HG02870 (cell line): ENCODE measurements around the gene MAML2.

ENCODE experiments used
- ATAC-seq: cut with Tn5 transposase; IDR thresholded peaks from one replicate; pipeline ENCODE4 v1.9.1; 2021; ENCODE audit warnings: mild to moderate bottlenecking, moderate library complexity; ENCODE audit not compliant: unreplicated experiment

Gene MAML2

GRCh38 chr11:96139691-96140090, 203.3 kb downstream of the MAML2 start:
- no peak for ATAC-seq

GRCh38 chr11:96137373-96137772, 205.6 kb downstream of the MAML2 start:
- ATAC-seq: no peak

DNA sequence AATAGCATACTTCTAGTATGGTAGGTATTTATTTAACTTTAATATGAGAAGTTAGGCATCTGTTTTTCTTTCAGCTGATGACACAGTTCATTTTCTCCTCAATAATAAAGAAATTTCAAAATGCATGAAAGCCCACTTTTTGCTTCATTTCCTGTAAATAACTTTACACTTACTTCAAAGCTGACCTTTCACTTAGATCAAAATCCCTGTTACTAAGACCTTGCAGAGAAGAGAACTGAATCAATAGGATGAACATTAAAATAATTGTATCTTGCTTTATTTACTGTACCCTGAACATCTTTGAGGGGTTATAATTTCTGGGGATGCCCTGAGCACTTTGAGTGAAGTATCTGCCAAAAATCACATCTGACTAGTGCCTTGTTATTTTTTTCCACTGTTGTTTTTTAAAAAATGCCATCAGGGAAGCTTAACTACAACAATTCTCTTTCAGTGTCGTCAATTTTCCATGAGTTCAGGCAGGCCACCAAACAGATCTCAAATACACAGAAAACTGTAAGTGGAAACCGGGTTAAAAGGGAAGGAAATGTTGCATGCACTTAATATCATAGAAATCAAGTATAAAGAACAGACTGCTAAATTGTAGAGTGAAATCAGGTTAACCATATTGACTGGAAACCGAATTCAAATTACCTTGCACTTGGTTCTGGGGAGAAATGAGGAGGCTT, 206.2 kb downstream of the MAML2 start:
- ATAC-seq: no peak

DNA sequence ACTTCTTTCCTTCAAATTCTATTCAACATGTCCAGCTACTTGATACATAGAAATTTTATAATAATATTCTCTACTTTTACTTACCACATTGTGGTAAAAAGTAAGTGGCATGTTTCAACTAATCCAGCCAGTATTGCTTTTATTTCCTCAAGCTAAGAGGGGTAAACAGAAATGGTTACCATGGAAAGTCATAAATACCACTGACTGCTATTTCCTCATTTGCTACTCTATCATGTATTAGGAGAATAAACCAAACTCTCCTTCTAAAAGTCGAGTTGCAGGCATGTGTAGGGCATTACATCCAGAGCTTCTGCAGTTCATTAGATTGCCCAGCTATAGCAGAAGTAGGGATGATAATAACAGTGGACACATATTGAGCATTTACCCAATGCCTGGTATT, 208.4 kb downstream of the MAML2 start:
- ATAC-seq: no peak

GRCh38 chr11:96132437-96132836, 210.6 kb downstream of the MAML2 start:
- no peak for ATAC-seq

- ATAC-seq: peak; percentile 44
Measured at GRCh38 chr11:96130061-96130620, 212.9 kb downstream of the MAML2 start.

- no peak for ATAC-seq
Measured at GRCh38 chr11:96127596-96127959, 215.4 kb downstream of the MAML2 start.

- no peak for ATAC-seq
Measured at GRCh38 chr11:96126917-96127595, 215.9 kb downstream of the MAML2 start.

DNA sequence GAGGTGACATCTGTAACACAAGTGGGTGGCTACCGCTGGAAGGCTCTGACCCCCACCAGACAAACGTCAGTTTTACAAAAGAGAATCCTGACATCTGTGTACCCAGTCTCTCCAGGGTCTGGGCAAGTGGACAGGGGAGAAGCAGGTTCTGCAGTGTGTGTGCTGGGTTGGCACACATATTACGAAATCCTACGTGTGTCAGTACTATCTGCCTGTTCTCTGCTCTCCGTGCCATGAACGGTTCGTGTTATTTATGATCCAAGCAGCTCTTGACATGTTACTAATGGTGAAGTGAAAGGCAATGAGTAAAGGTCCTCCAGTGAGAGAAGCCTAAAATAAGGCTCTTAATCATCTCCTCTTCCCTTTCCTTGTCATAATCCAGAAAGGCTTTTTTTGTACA, 217.6 kb downstream of the MAML2 start:
- no peak for ATAC-seq

GRCh38 chr11:96124155-96124554, 218.8 kb downstream of the MAML2 start:
- no peak for ATAC-seq

DNA sequence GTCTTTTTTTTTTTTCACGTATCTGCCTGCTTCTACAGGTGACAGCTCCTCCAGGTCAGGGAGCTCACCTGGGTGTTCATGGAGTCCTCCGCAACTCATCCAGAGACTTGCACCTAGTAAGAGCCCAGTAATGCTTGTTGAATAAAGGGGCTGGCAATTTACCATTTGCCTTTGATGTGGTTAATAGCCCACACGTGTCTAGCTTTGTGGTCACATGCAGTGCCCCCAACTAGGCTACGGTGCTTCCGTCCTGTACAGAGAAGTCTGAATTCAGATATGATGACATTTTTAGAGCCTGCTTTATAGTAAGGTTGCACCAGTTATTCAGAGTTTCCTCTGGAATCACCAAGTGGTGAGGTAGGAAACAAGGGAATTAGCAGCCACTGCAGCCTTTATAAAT, 219.7 kb downstream of the MAML2 start:
- no peak for ATAC-seq

DNA sequence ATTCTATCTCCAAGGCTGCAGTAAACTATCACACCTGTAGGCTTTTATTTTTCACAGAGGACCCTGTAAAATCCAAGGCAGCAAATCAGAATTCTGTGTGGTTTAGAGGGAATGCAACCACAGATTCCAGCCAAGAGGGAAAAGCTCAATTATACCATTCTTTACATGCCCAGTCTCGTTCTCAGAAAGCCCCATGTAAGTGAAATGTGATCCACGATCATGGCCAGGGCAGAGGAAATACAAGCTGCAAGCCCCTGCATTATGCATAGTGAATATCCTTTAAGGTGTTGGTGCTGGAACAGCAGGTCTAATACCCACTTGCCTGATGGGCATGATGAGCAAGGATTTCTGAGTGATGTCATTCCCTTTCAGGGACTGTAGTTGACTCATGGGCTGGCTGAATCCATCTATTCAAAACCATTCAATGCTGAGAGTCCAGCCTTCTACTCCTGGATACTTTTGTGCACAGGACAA, 220.4 kb downstream of the MAML2 start:
- no peak for ATAC-seq

GRCh38 chr11:96119211-96119610, 223.8 kb downstream of the MAML2 start:
- no peak for ATAC-seq

DNA sequence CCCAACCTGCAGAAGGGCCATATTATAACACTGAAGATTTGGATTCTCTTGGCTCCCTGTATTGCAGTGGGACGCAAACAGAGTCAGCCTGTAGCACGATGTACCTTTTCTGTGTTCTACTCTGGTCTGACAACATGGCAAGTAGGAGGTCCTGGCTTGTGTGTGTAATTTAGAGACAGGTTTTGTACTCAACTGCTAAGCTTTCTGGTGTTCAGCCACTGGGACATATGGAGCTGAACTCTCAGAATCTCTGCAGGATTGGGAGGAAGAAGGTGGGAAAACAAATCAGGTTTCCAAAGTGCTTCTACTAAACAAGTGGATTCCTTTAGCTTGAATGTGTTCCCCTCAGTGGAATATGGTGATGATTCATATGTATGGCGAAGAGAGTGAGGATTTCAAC, 226.6 kb downstream of the MAML2 start:
- no peak for ATAC-seq

DNA sequence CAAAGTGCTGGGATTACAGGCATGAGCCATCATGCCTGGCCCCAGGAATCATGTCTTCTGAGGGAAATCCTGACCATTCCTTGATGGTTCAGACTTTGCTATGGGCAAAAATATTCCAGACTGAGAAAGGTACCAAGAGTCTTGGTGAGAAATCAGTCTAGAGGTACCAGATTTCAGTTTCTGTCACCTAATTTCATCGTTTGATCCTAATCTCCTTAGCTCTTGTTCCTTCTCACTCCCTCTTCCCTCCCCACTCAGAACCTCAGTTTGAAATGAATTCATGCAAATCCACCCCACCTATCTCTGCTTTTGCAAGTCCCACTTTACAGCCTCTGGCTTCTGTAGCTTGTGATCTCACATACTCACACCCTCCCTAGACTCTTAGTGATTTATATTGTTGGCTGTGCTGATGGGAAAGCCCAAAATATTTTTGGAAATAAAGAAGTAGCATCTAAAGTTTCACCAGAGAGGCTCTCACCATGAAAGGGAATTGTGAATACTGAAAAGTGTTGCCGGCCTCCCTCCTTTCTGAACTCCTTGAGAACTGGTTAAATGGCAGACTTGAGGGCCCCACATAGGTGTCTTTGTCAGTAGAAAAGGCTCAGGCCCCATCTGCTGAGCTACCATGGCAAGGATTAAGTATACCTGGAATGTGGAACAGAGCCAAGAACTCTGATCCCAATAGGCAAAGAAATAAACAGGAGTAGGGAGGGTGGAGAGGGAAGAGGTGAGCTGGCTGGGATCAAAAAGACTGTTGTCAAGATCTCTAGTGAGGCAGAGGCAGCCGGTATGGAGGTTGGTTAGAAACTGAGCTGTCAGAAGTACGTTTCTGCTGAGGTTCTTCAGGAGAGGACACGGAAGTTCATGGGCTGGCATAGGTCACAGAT, 228.6 kb downstream of the MAML2 start:
- no peak for ATAC-seq

GRCh38 chr11:96113193-96113681, 229.8 kb downstream of the MAML2 start:
- ATAC-seq: no peak

- peak; percentile 95 for ATAC-seq
Measured at GRCh38 chr11:96112192-96113128, 230.5 kb downstream of the MAML2 start.

DNA sequence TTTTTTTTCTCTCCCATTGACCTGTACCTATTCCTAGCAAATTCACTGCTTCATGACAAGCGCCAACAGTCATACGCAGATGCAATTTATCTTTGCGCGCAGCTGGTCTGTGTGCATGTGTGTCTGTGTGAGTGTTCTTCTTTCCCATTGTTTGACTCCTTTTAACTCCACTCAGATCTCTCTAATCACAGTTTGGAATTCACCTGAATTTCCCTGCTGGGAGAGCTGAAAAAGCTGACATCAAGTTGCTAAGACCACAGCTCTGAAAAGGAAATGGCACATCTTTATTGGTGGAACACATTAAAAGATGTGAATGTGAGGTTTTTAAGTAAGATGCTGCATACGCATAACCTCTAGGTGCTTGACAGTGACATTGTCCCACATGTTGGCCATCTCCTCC, 231.7 kb downstream of the MAML2 start:
- no peak for ATAC-seq

DNA sequence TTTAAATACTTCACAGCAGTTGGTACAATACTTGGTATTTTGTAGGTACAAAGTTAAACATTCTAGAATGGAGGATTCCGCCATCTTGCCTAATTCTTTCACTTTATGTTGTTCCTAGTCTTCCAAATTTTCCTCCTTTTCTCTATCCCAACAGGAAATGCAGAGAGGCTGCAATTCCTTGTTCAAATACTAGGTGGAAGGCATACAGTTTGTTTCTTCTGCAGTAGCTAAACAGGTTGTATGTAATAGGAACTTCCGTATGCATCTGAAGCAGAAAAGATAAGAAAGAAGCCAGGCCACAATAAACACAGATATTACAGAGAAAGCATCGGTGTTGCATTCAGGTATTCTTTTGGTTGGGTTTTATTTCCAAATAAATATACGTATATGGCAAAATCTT, 232.7 kb downstream of the MAML2 start:
- ATAC-seq: no peak
